Esophagus muscularis mucosa (tissue), 4 donors: ENCODE results near the gene CHIT1.

Experiments
- CTCF ChIP-seq, 3 experiments: fragments of 200-600 bp in 2 of 3; fragments of 450-650 bp in 1 of 3; sonication (generic) in 2 of 3; IDR thresholded peaks; one replicate each; pipeline ENCODE4 v1.5.1; 2017 to 2019; ENCODE audit warnings: antibody characterized with exemption in 3 of 3, mild to moderate bottlenecking in 2 of 3, moderate library complexity in 1 of 3
- EP300 ChIP-seq: sonication (generic); formaldehyde crosslinking; IDR thresholded peaks from one replicate; pipeline ENCODE4 v1.6.1; 2017; ENCODE audit warnings: antibody characterized with exemption
- POLR2A ChIP-seq: fragments of 450-650 bp; IDR thresholded peaks from one replicate; pipeline ENCODE4 v1.6.1; 2017; ENCODE audit warnings: antibody characterized with exemption, moderate library complexity, mild to moderate bottlenecking, low read depth

GRCh38 chr1:203186446-203187303 is 42.8 kb downstream of the CHIT1 start, which contains the start of gene CHI3L1:
- TF ChIP-seq POLR2A (no peak), CTCF (IDR thresholded peaks at IDR 0.05) (no peak), EP300 (no peak)
